Ovary (tissue), 3 donors: ENCODE results near the gene CRTAP.

Experiments used
- CTCF ChIP-seq, 3 donors: fragments of 450-650 bp in 2 of 3; fragments of 200-600 bp in 1 of 3; IDR thresholded peaks; one replicate each; pipeline versions ENCODE4 v1.5.1 to v1.8.0; 2016 to 2022; ENCODE audit warnings: antibody characterized with exemption in 3 of 3, mild to moderate bottlenecking in 1 of 3
- POLR2A ChIP-seq: fragments of 450-650 bp; IDR thresholded peaks from one replicate; pipeline ENCODE4 v1.6.1; 2017; ENCODE audit warnings: antibody characterized with exemption, mild to moderate bottlenecking, moderate library complexity
- donor health status: DM: no; HTN: no; CAD: no.

GRCh38 chr3:33119891-33120290 is 6.1 kb downstream of the CRTAP start:
- no peak for TF ChIP-seq POLR2A
- no peak for TF ChIP-seq CTCF (IDR thresholded peaks at IDR 0.05)
